Body of pancreas (tissue), 4 donors: ENCODE data around the gene SIX2. TPM values are rescaled to one million over a fixed set of nuclear protein-coding genes. Genes with fewer than 3 reads are reported as not detected.
"Not testable (repeated sequence)": the region's sequence is repeated elsewhere in the genome, so short reads cannot be mapped to it uniquely, and the experiment has no call there.

Source experiments
- ATAC-seq: fragments of 150-250 bp; one replicate; pipeline ENCODE4 v1.9.1; 2016
- DNase-seq, 4 donors: peaks; one replicate each; pipeline ENCODE4 v3.0.0-alpha.2; 2019
- H3K27ac ChIP-seq, 4 donors: fragments of 200-600 bp; sonication (generic); 1 replicate in 3 of 4; 2 replicates in 1 of 4; pipeline versions ENCODE4 v1.5.1 to v1.6.1; 2016 to 2019; ENCODE audit warnings: mild to moderate bottlenecking in 1 of 4, mixed read lengths in 1 of 4, moderate library complexity in 1 of 4
- H3K27me3 ChIP-seq, 2 donors: fragments of 200-600 bp; sonication (generic); one replicate each; pipeline ENCODE4 v1.6.0; 2016; ENCODE audit warnings: mild to moderate bottlenecking in 1 of 2
- H3K36me3 ChIP-seq, 2 donors: fragments of 200-600 bp; sonication (generic); replicated peaks in 1 of 2; 2 replicates each; pipeline ENCODE4 v1.5.1; 2016; ENCODE audit warnings: low read depth in 2 of 2; ENCODE audit not compliant: insufficient read depth in 1 of 2
- H3K4me1 ChIP-seq: fragments of 200-600 bp; sonication (generic); one replicate; pipeline ENCODE4 v1.6.0; 2016
- H3K4me3 ChIP-seq, 2 donors: fragments of 200-600 bp; sonication (generic); 1 replicate in 1 of 2; 2 replicates in 1 of 2; pipeline ENCODE4 v1.5.1; 2016 to 2019
- H3K9me3 ChIP-seq, 3 donors: fragments of 200-600 bp; sonication (generic); 1 replicate in 2 of 3; 2 replicates in 1 of 3; pipeline ENCODE4 v1.5.1; 2016
- POLR2A ChIP-seq, 3 donors: fragments of 450-650 bp; IDR thresholded peaks; one replicate each; pipeline ENCODE4 v1.6.1; 2016; ENCODE audit warnings: antibody characterized with exemption in 3 of 3, mild to moderate bottlenecking in 2 of 3
- WGBS, 2 donors: methylation state at CpG; one replicate each; pipeline ENCODE4 v1.1.5; 2017; 5-methylcytosine and 5-hydroxymethylcytosine counted together
- intact Hi-C: fragments of 100-400 bp; cut with DNase I; formaldehyde crosslinking; loops from one replicate; pipeline ENCODE4 v1.15.1; 2023
- total RNA-seq, 2 donors: library from RNA; depleted of rRNA; stranded (reverse); fragments of >200 nt; gene quantifications; one replicate each; pipeline ENCODE4 v1.1.0, GENCODE V29; 2016
- TF ChIP-seq, protein P1 (sequence below), 7 experiments: fragments of 450-650 bp in 4 of 7; fragments of 200-600 bp in 3 of 7; sonication (generic) in 3 of 7; IDR thresholded peaks; one replicate each; pipeline ENCODE4 v1.5.1; 2016 to 2019; ENCODE audit warnings: antibody characterized with exemption in 7 of 7

SIX2 gene
- total RNA-seq, 2 donors from 2014 or later: 2.3 to 5.2 TPM

DNA sequence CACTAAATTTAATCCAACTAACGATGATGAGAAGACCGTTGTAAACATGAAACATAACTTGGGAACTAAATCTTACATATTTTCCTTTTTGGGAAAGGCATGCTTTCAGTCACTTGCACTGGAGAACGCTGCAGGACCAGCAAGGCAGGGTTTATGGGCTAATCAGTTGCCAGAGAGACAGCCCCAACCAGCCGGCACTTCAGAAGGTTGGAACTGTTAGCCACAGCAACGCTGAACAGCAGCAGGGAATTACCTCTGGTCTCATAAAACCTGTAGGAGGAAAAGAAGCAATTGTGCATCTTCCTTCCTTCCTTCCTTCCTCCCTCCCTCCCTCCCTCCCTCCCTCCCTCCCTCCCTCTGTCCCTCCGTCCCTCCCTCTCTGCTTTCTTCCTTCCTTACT is 33.9 kb upstream of the SIX2 start:
- Histone ChIP-seq H3K27ac (no peak overlapping the region), H3K4me1 (no peaks in the 10 kb centered on the region), H3K27me3 (no peaks in the 10 kb centered on the region), H3K9me3 (no peaks in the 10 kb centered on the region), H3K4me3 (no peak overlapping the region), H3K36me3 (no peaks in the 10 kb centered on the region)
- intact Hi-C loops: no loop called here
- DNase-seq (no peak), ATAC-seq (no peak)
- 32 to 36% methylated on average over 6 of the region's 6 CpGs for whole genome bisulfite sequencing, 2 donors
- TF ChIP-seq, protein P1, sequence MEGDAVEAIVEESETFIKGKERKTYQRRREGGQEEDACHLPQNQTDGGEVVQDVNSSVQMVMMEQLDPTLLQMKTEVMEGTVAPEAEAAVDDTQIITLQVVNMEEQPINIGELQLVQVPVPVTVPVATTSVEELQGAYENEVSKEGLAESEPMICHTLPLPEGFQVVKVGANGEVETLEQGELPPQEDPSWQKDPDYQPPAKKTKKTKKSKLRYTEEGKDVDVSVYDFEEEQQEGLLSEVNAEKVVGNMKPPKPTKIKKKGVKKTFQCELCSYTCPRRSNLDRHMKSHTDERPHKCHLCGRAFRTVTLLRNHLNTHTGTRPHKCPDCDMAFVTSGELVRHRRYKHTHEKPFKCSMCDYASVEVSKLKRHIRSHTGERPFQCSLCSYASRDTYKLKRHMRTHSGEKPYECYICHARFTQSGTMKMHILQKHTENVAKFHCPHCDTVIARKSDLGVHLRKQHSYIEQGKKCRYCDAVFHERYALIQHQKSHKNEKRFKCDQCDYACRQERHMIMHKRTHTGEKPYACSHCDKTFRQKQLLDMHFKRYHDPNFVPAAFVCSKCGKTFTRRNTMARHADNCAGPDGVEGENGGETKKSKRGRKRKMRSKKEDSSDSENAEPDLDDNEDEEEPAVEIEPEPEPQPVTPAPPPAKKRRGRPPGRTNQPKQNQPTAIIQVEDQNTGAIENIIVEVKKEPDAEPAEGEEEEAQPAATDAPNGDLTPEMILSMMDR (IDR thresholded peaks at IDR 0.05): no peak
- no peak for TF ChIP-seq POLR2A (IDR thresholded peaks at IDR 0.05)

DNA sequence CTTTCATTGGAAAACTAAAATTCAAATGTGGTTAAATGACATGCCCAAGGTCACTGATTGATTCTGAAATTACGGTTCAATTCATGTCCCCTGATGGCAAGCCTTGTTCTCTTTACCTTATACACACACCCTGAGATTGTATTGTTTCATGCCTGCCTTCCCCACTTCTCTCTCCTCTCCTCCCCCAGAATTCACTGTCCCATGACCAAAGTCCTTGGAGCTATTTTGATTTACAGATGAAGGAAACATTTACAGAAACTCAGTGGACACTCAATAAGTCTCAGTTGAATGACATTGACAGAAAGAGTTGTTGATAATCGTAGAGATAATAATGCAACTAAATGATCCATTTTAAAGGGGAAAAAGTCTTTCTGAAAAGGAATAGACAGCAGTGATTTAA is 33.1 kb upstream of the SIX2 start:
- no peaks in the 10 kb centered on the region for H3K4me1 ChIP-seq
- H3K27me3 ChIP-seq: no peaks in the 10 kb centered on the region
- H3K36me3 ChIP-seq: no peaks in the 10 kb centered on the region
- H3K9me3 ChIP-seq: no peaks in the 10 kb centered on the region
- H3K4me3 ChIP-seq: no peak overlapping the region
- 42 to 45% methylated on average over 2 of the region's 2 CpGs for WGBS, 2 donors
- H3K27ac ChIP-seq: no peak overlapping the region
- DNase-seq (no peak), ATAC-seq (no peak)
- TF ChIP-seq POLR2A (IDR thresholded peaks at IDR 0.05): no peak
- TF ChIP-seq, protein P1 (IDR thresholded peaks at IDR 0.05): no peak
- intact Hi-C loops: no loop called here

DNA sequence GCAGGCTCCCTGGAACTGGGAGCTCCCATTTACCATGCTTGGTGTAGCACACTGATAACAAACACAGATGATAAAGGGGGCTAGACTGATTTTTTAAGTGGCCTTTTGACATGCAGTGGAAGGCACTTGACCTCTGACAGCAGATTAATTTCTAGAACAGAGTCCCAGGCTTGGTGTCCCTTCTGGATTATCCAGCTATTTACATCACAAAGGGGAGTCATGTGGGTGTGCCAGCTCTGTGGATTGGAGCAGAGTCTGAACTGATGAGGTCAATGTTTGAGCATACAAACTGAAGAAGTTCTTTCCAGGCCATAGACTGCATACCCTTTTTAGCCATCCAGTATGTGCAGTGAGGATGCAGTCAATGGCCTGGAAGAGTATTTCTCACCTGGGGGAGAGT is 31.5 kb upstream of the SIX2 start:
- TF ChIP-seq, protein P1 (IDR thresholded peaks at IDR 0.05): no peak
- no peak for TF ChIP-seq POLR2A (IDR thresholded peaks at IDR 0.05)
- H3K27ac ChIP-seq: no peak overlapping the region
- no peak overlapping the region for H3K4me3 ChIP-seq
- H3K9me3 ChIP-seq: no peaks in the 10 kb centered on the region
- ATAC-seq (no peak), DNase-seq (no peak)
- no peaks in the 10 kb centered on the region for H3K36me3 ChIP-seq
- H3K4me1 ChIP-seq: no peaks in the 10 kb centered on the region
- H3K27me3 ChIP-seq: no peaks in the 10 kb centered on the region
- intact Hi-C loops: no loop called here

DNA sequence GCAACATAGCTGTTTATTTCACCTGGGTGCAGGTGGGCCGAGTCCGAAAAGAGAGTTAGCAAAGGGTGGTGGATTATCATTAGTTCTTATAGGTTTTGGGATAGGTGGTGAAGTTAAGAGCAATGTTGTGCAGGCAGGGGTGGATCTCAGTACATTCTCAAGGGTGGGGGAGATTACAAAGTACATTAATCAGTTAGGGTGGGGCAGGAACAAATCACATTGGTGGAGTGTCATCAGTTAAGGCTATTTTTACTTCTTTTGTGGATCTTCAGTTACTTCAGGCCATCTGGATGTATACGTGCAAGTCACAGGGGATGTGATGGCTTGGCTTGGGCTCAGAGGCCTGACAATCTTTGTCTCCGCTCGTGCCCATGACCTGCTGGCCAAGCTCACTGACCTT is 30.6 kb upstream of the SIX2 start:
- WGBS, 2 donors: 66 to 69% methylated on average over 5 of the region's 5 CpGs
- H3K36me3 ChIP-seq, H3K27me3 ChIP-seq, ATAC-seq, DNase-seq, H3K4me1 ChIP-seq, intact Hi-C loops, H3K9me3 ChIP-seq, H3K4me3 ChIP-seq, H3K27ac ChIP-seq: not testable (repeated sequence)

DNA sequence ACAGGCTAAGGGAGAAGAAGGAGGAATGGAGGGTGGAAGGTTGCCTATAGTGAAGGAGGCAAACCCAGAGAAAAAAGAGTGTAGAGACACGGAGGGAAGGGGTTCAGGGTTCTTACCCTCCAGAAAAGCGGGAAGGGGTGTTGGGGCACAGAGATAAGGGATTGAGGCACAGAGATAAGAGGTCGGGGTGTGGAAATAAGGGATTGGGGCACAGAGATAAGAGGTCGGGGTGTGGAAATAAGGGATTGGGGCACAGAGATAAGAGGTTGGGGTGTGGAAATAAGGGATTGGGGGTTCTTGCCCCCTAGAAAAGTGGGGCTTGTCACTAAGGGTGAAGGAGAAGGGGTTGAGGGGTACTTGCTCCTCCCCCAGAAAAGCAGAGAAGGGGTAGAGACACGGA is 29.6 kb upstream of the SIX2 start:
- H3K4me3 ChIP-seq, ATAC-seq, H3K4me1 ChIP-seq, H3K9me3 ChIP-seq, intact Hi-C loops, H3K27ac ChIP-seq, H3K36me3 ChIP-seq, H3K27me3 ChIP-seq, DNase-seq: not testable (repeated sequence)
- 48 to 54% methylated on average over 5 of the region's 5 CpGs for WGBS, 2 donors

DNA sequence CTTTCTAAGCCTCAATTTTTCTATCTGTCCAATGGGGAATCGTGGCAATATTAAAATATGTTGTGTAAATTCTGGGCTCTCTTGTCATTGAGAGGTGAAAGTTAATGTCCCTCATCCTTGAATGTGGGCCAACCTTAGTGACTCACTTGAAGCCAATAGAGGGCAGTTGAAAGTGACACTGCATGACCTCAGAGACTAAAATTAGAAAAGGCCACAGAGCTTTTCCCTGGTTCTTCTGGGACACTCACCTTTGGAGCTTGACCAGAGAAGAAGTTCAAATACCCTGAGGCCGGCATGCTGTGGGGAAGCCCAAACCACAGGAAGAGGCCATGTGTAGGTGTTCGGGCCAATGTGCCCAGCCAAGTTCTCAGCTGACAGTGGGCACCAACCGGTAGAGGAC is 24.1 kb upstream of the SIX2 start:
- H3K9me3 ChIP-seq: no peaks in the 10 kb centered on the region
- no peak overlapping the region for H3K4me3 ChIP-seq
- no peak overlapping the region for H3K27ac ChIP-seq
- H3K36me3 ChIP-seq: no peaks in the 10 kb centered on the region
- WGBS, 2 donors: 84 to 87% methylated on average over 4 of the region's 4 CpGs
- intact Hi-C loops: no loop called here
- DNase-seq (no peak), ATAC-seq (no peak)
- no peak for TF ChIP-seq POLR2A (IDR thresholded peaks at IDR 0.05)
- TF ChIP-seq, protein P1 (IDR thresholded peaks at IDR 0.05): no peak
- no peaks in the 10 kb centered on the region for H3K27me3 ChIP-seq
- no peaks in the 10 kb centered on the region for H3K4me1 ChIP-seq
